GM12891 (cell line): ENCODE data around the gene CYBB.

Experiments used
- POLR2A ChIP-seq: IDR thresholded peaks from 2 replicates; pipeline ENCODE4 v1.6.1; 2011; ENCODE audit warnings: low read depth, low read length, control low read depth
- POLR2AphosphoS5 ChIP-seq: IDR thresholded peaks from 2 replicates; pipeline ENCODE4 v1.6.1; 2011; ENCODE audit warnings: low read depth, low read length, control low read depth
- POU2F2 ChIP-seq: IDR thresholded peaks from 2 replicates; pipeline ENCODE4 v1.6.1; 2011; ENCODE audit warnings: low read depth, mild to moderate bottlenecking, control low read depth, low read length, moderate library complexity
- SPI1 ChIP-seq: IDR thresholded peaks from 2 replicates; pipeline ENCODE4 v1.6.1; 2011; ENCODE audit warnings: low read depth, low read length, control low read depth

DNA sequence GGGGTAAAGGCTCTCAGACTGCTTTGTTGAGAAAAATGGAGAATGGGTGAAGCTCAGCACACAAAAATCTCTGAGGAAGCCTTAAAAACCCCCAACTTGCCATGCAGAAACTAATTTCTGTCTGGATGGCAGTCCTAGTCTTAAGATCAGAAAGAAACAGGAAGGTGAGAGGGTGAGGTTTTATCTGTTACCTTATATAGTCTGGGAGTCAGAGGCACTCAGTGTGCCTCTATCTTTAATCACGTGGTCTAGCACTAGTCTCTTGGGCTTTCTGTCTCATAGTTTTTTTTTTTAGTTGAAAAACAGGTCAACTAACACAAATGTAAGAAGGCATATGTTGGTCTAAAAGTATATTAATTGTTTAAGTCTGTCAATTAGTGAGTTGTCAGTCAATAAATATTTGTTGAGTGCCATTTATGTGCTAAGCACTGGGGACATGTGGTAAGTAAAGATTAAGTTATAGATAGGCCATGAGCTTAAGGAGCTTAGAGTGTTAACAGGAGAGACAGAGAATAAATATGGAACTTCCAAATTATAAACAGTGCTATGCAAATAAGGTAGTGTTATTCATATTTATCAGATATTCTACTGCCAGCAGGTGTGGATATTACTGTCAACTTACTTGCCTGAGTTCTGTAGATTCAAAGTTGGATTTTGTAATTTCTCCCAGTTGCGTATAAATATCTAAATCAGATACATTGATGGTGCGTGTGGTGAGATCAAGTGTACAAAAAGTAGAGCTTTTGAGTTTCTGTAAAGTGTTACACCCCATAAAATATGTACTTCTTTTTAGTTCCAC, 7.0 kb downstream of the CYBB start:
- TF ChIP-seq POLR2AphosphoS5, result no peak
- peak; percentile 39; the same call in 1 of the 2 replicates for TF ChIP-seq POLR2A
- TF ChIP-seq SPI1, result peak; percentile 86
- TF ChIP-seq POU2F2, result no peak
